GM19372 (cell line): ENCODE results near the gene DDRGK1.

Source experiments
- ATAC-seq: cut with Tn5 transposase; IDR thresholded peaks from one replicate; pipeline ENCODE4 v1.9.1; 2021; ENCODE audit warnings: mild to moderate bottlenecking, low read depth, moderate library complexity; ENCODE audit not compliant: unreplicated experiment

The DDRGK1 gene

GRCh38 chr20:3237011-3237957, 32.8 kb upstream of the DDRGK1 start:
- no peak for ATAC-seq

GRCh38 chr20:3235666-3236324, 31.3 kb upstream of the DDRGK1 start:
- ATAC-seq = no peak

GRCh38 chr20:3233991-3234498, 29.6 kb upstream of the DDRGK1 start:
- no peak for ATAC-seq

- no peak for ATAC-seq
Measured at GRCh38 chr20:3233131-3233990, 28.9 kb upstream of the DDRGK1 start.

GRCh38 chr20:3231889-3232588, 27.6 kb upstream of the DDRGK1 start:
- ATAC-seq = no peak

GRCh38 chr20:3231116-3231515, 26.6 kb upstream of the DDRGK1 start:
- no peak for ATAC-seq

- ATAC-seq = no peak
Measured at GRCh38 chr20:3229798-3230197, 25.3 kb upstream of the DDRGK1 start.

GRCh38 chr20:3229158-3229557, 24.7 kb upstream of the DDRGK1 start:
- ATAC-seq = no peak

- no peak for ATAC-seq
Measured at GRCh38 chr20:3228750-3229032, 24.2 kb upstream of the DDRGK1 start.

GRCh38 chr20:3227936-3228749, 23.7 kb upstream of the DDRGK1 start:
- no peak for ATAC-seq

- ATAC-seq = no peak
Measured at GRCh38 chr20:3227506-3227905, 23.0 kb upstream of the DDRGK1 start.

- ATAC-seq = no peak
Measured at GRCh38 chr20:3226864-3227263, 22.4 kb upstream of the DDRGK1 start.

- no peak for ATAC-seq
Measured at GRCh38 chr20:3226093-3226492, 21.6 kb upstream of the DDRGK1 start.

GRCh38 chr20:3224681-3225421, 20.4 kb upstream of the DDRGK1 start:
- ATAC-seq = no peak

- no peak for ATAC-seq
Measured at GRCh38 chr20:3223994-3224680, 19.7 kb upstream of the DDRGK1 start.

- ATAC-seq = no peak
Measured at GRCh38 chr20:3223651-3223993, 19.1 kb upstream of the DDRGK1 start.

GRCh38 chr20:3222635-3223600, 18.4 kb upstream of the DDRGK1 start:
- no peak for ATAC-seq
